IPS-20b (cell line): Measurements from ENCODE around the gene VPS41.

Source experiments
- H3K27ac ChIP-seq: one replicate; pipeline ENCODE4 v1.5.1; 2013; ENCODE audit warnings: low read length
- H3K27me3 ChIP-seq: 2 replicates; pipeline ENCODE4 v1.6.1; 2013; ENCODE audit warnings: mild to moderate bottlenecking, low read length, inconsistent platforms; ENCODE audit not compliant: insufficient read depth
- H3K36me3 ChIP-seq: 2 replicates; pipeline ENCODE4 v1.6.1; 2013; ENCODE audit warnings: low read depth, mild to moderate bottlenecking, inconsistent platforms, low read length, moderate library complexity; ENCODE audit not compliant: insufficient read depth
- H3K4me1 ChIP-seq: 2 replicates; pipeline ENCODE4 v1.6.1; 2013; ENCODE audit warnings: mild to moderate bottlenecking, control low read depth, inconsistent platforms, low read length, moderate library complexity; ENCODE audit not compliant: insufficient read depth
- H3K4me3 ChIP-seq: 2 replicates; pipeline ENCODE4 v1.5.1; 2013; ENCODE audit warnings: mild to moderate bottlenecking, low read length, inconsistent platforms
- H3K9ac ChIP-seq: 2 replicates; pipeline ENCODE4 v1.6.1; 2013; ENCODE audit warnings: low read depth, mild to moderate bottlenecking, inconsistent platforms, low read length, moderate library complexity
- H3K9me3 ChIP-seq: 2 replicates; pipeline ENCODE4 v1.6.1; 2013; ENCODE audit warnings: mild to moderate bottlenecking, low read depth, low read length, inconsistent platforms; ENCODE audit not compliant: insufficient read depth

The VPS41 gene

GRCh38 chr7:38934536-38934935 is 25.5 kb upstream of the VPS41 start:
- Histone ChIP-seq H3K9me3 (no peaks in the 10 kb centered on the region), H3K4me3 (no peak overlapping the region), H3K27ac (no peak overlapping the region), H3K9ac (no peak overlapping the region), H3K27me3 (no peaks in the 10 kb centered on the region), H3K36me3 (no peaks in the 10 kb centered on the region), H3K4me1 (peaks cover 11% of the 10 kb centered on the region)

GRCh38 chr7:38934051-38934450 is 25.1 kb upstream of the VPS41 start:
- Histone ChIP-seq H3K36me3 (no peaks in the 10 kb centered on the region), H3K4me3 (no peak overlapping the region), H3K9me3 (no peaks in the 10 kb centered on the region), H3K4me1 (peaks cover 11% of the 10 kb centered on the region), H3K27ac (no peak overlapping the region), H3K9ac (no peak overlapping the region), H3K27me3 (no peaks in the 10 kb centered on the region)

DNA sequence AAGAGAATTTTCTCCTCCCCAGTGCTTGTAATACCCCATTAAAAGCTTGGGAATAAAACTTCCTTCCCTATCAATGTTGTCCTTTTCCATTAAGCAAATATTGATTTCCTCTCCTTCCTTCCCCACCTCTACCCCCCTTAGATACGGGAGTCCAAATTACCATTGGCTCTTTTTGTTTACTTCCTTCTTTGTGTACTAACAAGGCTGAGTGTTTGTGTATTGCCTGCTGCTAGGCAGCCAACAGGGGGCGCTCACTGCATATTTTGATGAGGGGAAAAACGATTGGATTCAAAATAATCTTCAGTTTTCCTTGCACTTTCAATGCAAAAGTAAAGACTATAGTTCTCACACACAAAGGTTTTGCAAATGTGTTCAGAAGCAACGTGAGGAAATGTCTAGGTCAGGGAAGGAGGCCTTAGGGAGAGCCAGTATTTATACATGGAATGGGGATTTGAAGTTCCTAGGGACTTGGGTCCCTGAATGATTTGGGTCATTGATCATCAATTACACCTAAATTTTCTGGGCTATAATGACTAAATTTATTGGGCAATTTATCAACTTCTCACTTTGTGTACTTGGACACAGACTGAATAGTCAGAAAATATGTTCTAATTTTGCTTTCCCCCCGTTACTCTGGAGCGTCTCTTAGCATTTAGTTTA is 23.6 kb upstream of the VPS41 start:
- Histone ChIP-seq H3K36me3 (no peaks in the 10 kb centered on the region), H3K9ac (no peak overlapping the region), H3K4me1 (peaks cover 3% of the 10 kb centered on the region; the same call in 1 of the 2 replicates), H3K27me3 (no peaks in the 10 kb centered on the region), H3K27ac (no peak overlapping the region), H3K4me3 (no peak overlapping the region), H3K9me3 (no peaks in the 10 kb centered on the region)

DNA sequence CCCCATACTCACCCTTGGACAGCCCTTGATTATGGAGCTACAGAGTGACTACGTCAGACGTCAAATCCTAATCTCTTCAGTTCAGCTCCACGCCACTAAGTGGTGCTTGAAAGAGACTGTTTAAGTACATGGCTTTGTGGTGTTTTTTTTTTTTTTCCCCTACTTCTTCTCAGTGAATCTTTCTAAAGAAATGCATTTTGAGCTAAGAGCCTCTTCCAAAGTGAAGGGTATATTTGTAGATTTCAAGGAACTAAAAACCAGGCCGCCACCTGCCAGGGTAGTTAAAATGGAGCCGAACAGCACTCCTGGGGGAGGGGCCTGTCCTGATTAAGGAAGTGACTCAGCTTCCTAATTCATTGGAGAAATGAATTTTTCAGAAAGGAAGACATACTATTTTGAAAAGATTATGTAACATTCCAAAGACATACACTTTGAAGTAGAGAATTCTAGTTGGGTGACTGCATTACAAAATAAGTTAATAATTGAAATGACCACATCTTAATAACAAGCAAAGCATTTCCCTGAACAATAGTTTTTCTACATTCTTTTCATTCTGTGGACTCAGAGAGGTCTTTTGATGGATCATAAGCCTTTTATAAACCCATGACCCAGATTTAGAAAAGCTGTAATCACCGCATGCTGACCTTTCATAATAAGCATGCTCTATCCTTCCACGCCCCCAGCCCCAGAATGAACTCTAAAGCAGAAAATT is 20.6 kb upstream of the VPS41 start:
- H3K27me3 ChIP-seq = no peaks in the 10 kb centered on the region
- no peak overlapping the region for H3K4me3 ChIP-seq
- peak overlapping the region; percentile 5 for H3K27ac ChIP-seq
- H3K4me1 ChIP-seq = peaks cover 3% of the 10 kb centered on the region; the same call in 1 of the 2 replicates
- H3K36me3 ChIP-seq = no peaks in the 10 kb centered on the region
- H3K9ac ChIP-seq = no peak overlapping the region
- H3K9me3 ChIP-seq = no peaks in the 10 kb centered on the region

- Histone ChIP-seq H3K27ac (no peak overlapping the region), H3K36me3 (no peaks in the 10 kb centered on the region), H3K27me3 (no peaks in the 10 kb centered on the region), H3K9me3 (no peaks in the 10 kb centered on the region), H3K4me3 (no peak overlapping the region), H3K4me1 (peaks cover 3% of the 10 kb centered on the region; the same call in 1 of the 2 replicates), H3K9ac (no peak overlapping the region)
Observed at GRCh38 chr7:38928506-38928905, 19.5 kb upstream of the VPS41 start.

DNA sequence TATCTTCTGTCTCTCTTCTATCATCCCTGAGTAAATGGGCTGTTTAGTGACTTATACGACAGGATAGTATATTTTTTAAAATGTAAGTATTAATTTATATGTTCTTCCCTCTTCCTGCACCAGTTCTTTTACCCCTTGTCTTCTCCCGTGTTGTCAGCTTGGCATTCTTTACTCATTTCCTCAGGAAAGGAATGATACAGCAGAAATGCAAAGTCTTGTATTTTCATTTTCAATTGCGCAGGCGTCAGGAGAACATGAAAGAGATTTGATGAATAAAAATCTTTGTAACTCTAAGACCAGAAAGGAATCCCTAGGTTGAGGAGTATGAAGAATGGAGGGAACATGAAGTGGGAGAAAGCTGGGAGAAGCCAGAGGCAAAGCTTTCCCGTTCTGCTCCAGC is 18.8 kb upstream of the VPS41 start:
- Histone ChIP-seq H3K4me1 (peaks cover 3% of the 10 kb centered on the region; the same call in 1 of the 2 replicates), H3K9me3 (no peaks in the 10 kb centered on the region), H3K27ac (no peak overlapping the region), H3K27me3 (no peaks in the 10 kb centered on the region), H3K36me3 (no peaks in the 10 kb centered on the region), H3K4me3 (no peak overlapping the region), H3K9ac (no peak overlapping the region)

DNA sequence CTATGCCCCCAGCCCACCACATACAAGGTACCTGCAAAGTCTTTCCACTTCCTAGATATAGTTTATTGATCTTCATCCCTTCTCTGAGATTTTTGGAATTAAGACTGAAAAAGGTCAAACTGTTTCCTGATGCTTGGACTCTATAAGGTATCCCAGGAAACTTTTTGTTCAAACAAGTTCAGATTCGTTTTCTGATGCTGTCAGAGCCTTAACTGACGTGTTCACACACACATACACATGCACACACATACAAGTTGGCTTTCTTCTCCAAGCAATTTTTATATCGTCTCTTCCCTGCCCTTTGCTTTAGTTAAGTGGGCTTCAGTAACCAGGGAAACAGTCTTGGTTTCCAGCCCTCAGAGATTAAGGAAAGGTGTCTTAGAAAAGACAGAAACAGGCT is 11.7 kb upstream of the VPS41 start:
- H3K9me3 ChIP-seq = no peaks in the 10 kb centered on the region
- H3K4me1 ChIP-seq = no peaks in the 10 kb centered on the region
- no peak overlapping the region for H3K4me3 ChIP-seq
- H3K36me3 ChIP-seq = no peaks in the 10 kb centered on the region
- H3K27ac ChIP-seq = no peak overlapping the region
- H3K27me3 ChIP-seq = no peaks in the 10 kb centered on the region
- no peak overlapping the region for H3K9ac ChIP-seq

GRCh38 chr7:38916396-38916795 is 7.4 kb upstream of the VPS41 start:
- Histone ChIP-seq H3K9ac (no peak overlapping the region), H3K36me3 (no peaks in the 10 kb centered on the region)

GRCh38 chr7:38909870-38910269 is 879 bp upstream of the VPS41 start:
- no peak overlapping the region for H3K4me3 ChIP-seq
- H3K27ac ChIP-seq = no peak overlapping the region
- H3K27me3 ChIP-seq = no peaks in the 10 kb centered on the region
- no peaks in the 10 kb centered on the region for H3K4me1 ChIP-seq
- no peak overlapping the region for H3K9ac ChIP-seq
- H3K9me3 ChIP-seq = no peaks in the 10 kb centered on the region
- no peaks in the 10 kb centered on the region for H3K36me3 ChIP-seq

More at GRCh38 chr7:38916396-38916795, 7.4 kb upstream of the VPS41 start:
- H3K9me3 ChIP-seq = no peaks in the 10 kb centered on the region
- H3K4me1 ChIP-seq = no peaks in the 10 kb centered on the region
- H3K27ac ChIP-seq = no peak overlapping the region
- H3K27me3 ChIP-seq = no peaks in the 10 kb centered on the region
- no peak overlapping the region for H3K4me3 ChIP-seq

DNA sequence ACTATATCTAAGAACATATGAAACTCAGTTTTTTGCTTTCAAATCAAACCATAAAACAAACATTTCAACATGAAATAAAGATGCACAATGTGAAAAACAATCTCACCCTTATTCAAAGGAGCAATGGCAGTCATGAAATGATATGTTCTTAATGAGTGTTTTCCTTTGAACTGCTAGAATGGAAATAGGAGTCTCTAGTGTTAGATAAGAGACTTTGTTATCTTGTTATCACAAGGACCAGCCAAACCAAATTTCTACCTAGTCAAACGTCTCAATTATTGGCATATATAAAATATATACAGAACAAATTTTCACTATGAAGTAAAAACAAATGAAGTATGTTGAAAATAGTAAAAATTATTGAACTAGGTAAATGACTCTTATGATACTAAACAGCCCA is 1.2 kb downstream of the VPS41 start:
- no peak overlapping the region for H3K27ac ChIP-seq
- no peak overlapping the region for H3K9ac ChIP-seq
- H3K4me3 ChIP-seq = peak overlapping the region; percentile 94
- H3K27me3 ChIP-seq = no peaks in the 10 kb centered on the region
- H3K4me1 ChIP-seq = peaks cover 5% of the 10 kb centered on the region; the same call in 1 of the 2 replicates
- H3K9me3 ChIP-seq = no peaks in the 10 kb centered on the region
- no peaks in the 10 kb centered on the region for H3K36me3 ChIP-seq

GRCh38 chr7:38907066-38907465 is 1.9 kb downstream of the VPS41 start:
- Histone ChIP-seq H3K36me3 (no peaks in the 10 kb centered on the region), H3K4me1 (peaks cover 6% of the 10 kb centered on the region; the same call in 1 of the 2 replicates), H3K27me3 (no peaks in the 10 kb centered on the region), H3K4me3 (no peak overlapping the region), H3K27ac (no peak overlapping the region), H3K9me3 (no peaks in the 10 kb centered on the region), H3K9ac (no peak overlapping the region)
